SIG-M5 treated with dmso at 0.1 percent for 504 hours (cell line): ENCODE data around the gene TARS3.

Experiments used
- DNase-seq: peaks from one replicate; lab custom pipeline; 2025; ENCODE audit not compliant: unreplicated experiment; lab: John Stamatoyannopoulos, UW

TARS3 gene

GRCh38 chr15:101702077-101702476 lies 22.2 kb downstream of the TARS3 start:
- no peak for DNase-seq

- no peak for DNase-seq
Measured at GRCh38 chr15:101698314-101698713, 26.0 kb downstream of the TARS3 start.

GRCh38 chr15:101697488-101697887 lies 26.8 kb downstream of the TARS3 start:
- no peak for DNase-seq

- no peak for DNase-seq
Measured at GRCh38 chr15:101696829-101697228, 27.4 kb downstream of the TARS3 start.

- DNase-seq: no peak
Measured at GRCh38 chr15:101694261-101694660, 30.0 kb downstream of the TARS3 start.

- DNase-seq: no peak
Measured at GRCh38 chr15:101692801-101693598, 31.3 kb downstream of the TARS3 start.

- no peak for DNase-seq
Measured at GRCh38 chr15:101689901-101690300, 34.4 kb downstream of the TARS3 start.

GRCh38 chr15:101686718-101687117 lies 37.6 kb downstream of the TARS3 start:
- no peak for DNase-seq

- DNase-seq: no peak
Measured at GRCh38 chr15:101684877-101685276, 39.4 kb downstream of the TARS3 start.

- no peak for DNase-seq
Measured at GRCh38 chr15:101684384-101684783, 39.9 kb downstream of the TARS3 start.

- DNase-seq: no peak
Measured at GRCh38 chr15:101679806-101680205, 44.5 kb downstream of the TARS3 start.

- DNase-seq: no peak
Measured at GRCh38 chr15:101676921-101677329, 47.3 kb downstream of the TARS3 start.

GRCh38 chr15:101675796-101676582 lies 48.3 kb downstream of the TARS3 start:
- DNase-seq: no peak

GRCh38 chr15:101675015-101675414 lies 49.3 kb downstream of the TARS3 start:
- no peak for DNase-seq

- DNase-seq: no peak
Measured at GRCh38 chr15:101672298-101672697, 52.0 kb downstream of the TARS3 start.

GRCh38 chr15:101669744-101670143 lies 54.5 kb downstream of the TARS3 start:
- no peak for DNase-seq

- DNase-seq: no peak
Measured at GRCh38 chr15:101667881-101668280, 56.4 kb downstream of the TARS3 start.

GRCh38 chr15:101664303-101664913 lies 59.9 kb downstream of the TARS3 start:
- DNase-seq: no peak

GRCh38 chr15:101662203-101662602 lies 62.1 kb downstream of the TARS3 start:
- DNase-seq: no peak

GRCh38 chr15:101660005-101660404 lies 64.3 kb downstream of the TARS3 start:
- DNase-seq: no peak

GRCh38 chr15:101657968-101658784 lies 66.1 kb downstream of the TARS3 start:
- DNase-seq: no peak
